Measurements from ENCODE around the gene ACTN3.
"Not testable (repeated sequence)": the region's sequence is repeated elsewhere in the genome, so short reads cannot be mapped to it uniquely, and the experiment has no call there.

ACTN3 gene

DNA sequence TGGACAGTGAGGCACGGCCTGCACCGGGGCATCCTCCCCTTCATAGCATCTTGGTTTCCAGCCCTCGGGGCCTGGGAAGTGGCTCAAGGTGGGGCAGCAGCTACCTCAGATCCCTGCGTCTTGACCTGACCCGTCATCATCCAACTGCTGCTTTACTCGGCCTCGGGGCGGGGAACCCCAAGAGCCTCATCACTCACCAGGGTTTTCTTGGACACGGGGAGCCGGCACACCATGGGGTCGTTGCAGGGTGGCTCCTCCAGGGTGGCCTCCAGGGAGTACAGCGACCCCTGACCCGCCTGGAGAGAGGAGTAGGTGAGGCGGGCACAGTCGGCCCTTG, 21.1 kb downstream of the ACTN3 start:
- DNase-seq: no peak

DNA sequence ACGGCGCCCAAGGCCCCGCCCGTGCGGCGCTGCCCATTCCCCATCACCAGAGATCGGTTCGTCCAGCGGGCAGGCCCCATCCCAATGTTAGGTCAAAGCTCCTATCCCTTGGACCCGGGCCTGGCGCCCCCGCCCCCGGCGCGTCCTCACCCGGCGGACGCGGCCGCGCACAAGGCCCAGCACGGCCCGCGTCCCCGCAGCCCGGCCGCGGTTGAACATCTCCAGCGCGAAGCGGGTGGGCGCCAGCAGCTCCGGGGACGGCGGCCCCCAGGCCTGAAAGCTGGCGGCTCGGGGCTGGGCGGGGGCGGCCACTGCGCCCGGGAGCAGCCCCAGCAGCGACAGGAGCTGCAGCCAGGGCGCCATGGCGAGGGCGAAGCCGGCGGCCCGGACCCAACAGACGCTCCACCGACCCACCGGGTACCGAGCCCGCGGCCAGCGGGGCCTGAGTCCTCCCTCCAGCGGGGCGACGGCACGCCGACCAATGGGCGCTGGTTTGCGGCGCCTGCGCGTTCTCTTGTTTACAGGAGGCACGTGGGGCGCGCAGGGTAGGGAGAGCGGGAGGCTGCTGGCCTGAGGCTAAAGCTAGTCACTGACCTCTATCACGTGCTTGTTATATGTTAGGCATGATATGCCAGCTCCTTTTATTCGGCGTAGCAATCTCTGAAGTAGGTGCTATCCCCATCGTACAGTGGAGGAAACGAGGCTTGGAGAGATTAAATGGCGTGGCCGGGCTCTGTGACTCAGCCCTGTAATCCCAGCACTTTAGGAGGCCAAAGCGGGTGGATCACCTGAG, 21.6 kb downstream of the ACTN3 start, which contains the start of gene CTSF:
Gene CTSF, minus strand, starts transcription at position 483 of the 793 bp plus-strand sequence. Its CDS starts 120 bp downstream, at position 363.
- DNase-seq: peak; percentile 58

DNA sequence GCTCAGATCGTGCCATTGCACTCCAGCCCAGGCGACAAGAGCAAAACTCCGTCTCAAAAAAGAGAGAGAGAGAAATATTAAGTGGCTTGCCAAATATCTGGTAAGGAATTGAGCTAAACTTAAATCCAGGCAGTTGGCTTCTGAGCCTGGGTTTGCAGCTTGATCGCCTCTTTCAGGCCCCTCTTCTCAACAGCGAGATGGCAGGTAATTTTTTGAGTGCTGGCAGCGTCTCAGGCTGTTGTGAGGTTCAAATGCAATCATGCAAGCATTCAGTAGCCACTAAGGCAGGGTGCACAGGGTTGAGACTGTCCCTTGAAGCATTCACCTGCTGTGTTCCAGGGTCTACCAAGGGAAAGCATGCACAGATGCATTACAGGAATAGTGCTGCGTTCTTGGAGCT, 22.4 kb downstream of the ACTN3 start:
- DNase-seq: no peak

DNA sequence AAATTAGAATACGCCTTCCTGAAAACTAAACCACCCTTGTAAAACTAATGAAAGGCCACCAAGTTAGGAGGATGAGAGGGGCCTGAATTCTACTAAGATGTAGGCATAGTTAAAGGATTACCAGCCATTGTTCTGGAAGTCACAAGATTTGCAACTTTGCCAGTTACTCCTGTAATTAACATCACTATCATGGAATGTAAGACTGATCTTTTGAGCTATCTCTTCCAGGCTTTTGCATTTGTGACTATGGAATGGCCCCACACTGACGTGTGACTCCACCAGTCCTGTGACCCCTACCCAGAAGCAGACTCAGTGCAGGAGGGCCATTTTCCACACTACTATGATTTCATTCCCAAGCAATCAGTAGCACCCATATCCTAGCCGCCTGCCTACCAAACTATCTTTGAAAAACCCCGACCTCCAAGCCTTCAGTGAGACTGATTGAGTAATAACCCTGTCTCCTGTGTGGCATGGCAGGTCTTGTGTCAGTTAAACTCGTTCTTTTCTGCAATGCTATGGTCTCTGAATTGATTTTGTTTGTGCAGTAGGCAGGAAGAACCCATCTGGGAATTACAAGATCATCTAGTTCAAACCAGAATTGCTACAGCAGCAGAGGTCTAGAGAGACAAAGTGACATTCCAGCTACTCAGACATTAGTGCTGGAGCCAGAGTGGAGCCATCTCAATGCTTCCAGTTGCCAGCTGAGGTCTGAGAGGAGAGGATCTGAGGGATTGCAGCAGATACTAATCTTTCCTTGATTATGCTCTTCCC, 23.6 kb downstream of the ACTN3 start:
- no peak for DNase-seq

DNA sequence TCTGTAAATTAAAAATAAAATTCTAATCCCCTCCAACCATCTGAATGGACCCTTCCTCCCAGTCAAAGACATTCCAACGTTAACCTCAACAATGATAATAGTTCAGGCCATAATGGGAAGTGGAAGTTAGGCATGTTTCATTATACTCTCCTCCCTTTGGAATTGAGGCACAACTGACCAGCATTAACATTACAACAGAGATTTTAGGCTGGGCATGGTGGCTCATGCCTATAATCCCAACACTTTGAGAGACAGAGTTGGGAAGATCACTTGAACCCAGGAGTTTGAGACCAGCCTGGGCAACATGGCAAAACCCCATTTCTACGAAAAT, 24.1 kb downstream of the ACTN3 start:
- DNase-seq: no peak

DNA sequence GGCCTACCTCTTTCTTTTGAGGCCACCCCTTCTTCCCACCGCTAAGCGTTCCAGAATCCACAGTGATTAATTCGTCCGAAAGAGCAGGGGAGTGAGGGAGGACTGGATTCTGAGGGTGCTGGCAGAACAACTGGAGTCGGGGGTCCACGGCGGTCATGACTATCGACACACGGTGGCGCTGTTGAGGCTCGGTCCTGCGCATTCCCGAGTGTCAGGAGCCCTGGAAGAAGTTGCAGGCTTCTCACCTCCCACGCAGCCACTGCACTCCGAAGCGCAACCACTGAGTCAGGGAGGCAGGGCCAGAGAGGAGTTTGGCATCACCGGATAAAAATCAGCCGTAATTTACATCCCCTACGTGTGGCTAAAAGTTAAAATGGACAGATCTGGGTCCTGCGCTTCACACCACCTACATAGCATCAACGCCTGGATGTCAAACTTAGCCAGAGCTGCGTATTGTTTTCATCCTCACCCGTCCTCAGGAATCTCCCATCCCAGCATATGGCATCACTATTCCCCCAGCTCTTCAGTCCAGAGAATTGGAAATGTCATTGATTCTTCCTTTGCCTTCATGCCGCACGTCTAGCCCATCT, 32.4 kb downstream of the ACTN3 start:
- DNase-seq: peak; percentile 59

DNA sequence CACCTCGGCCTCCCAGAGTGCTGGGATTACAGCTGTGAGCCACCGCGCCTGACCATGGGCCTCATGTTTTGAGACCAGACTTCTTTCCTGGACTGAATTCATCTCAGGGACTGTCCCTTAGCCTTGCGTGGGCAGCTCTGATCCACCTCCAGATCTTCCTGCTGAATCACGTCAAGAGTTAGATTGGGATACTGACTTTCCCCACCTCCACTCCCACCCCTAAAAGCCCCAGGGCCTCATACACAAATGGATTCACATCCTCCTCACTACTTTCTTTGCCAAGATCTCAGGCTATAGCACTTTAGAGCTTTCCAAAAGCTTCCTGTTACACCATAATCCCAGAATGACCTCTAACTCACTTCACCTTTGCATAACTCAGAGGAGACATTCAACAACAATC, 34.1 kb downstream of the ACTN3 start:
- DNase-seq: no peak

DNA sequence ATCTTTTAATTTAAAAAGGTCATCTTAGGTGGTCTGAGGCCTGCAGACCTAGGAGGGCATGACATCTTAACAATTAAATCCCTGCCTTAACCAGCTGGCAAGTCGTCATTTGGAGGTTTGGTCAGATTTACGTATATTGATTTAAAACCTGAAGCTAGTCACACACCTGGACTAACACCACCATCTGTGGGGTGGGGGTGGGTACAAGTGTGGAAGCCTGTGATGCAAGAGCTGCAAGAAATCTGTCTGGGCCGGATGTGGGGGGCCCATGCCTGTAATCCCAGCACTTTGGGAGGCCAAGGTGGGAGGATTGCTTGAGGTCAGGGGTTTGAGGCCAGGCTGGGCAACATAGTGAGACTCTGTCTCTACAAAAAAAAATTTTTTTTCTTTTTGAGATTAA, 34.6 kb downstream of the ACTN3 start:
- DNase-seq: no peak

DNA sequence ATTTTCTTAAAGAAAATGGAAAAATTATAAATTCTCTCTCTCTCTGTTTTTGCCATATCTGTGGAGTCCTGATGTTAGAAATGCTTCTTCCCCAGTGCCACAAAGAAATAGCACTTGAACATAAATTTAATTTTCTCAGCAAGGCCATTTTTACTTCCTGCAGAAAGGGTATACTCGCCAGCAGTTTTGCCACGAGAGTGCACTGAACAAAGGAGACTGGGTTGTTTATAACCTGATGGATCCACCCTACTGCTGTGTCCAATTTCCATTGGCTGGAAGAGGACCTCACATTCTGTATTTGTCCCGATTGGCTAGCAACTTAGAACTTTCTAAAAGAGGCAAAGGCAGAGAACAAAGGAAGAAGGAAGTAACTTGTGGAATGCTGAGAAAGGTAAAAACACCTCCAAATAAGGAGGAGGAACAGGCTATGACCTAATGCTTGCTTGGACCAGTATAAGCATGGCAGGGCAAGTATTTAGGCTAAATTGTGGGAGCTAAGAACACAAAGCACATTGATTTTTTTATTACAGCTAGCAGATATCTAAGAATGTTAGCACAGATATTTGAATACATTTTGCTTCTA, 36.0 kb downstream of the ACTN3 start:
- DNase-seq: not testable (repeated sequence)

DNA sequence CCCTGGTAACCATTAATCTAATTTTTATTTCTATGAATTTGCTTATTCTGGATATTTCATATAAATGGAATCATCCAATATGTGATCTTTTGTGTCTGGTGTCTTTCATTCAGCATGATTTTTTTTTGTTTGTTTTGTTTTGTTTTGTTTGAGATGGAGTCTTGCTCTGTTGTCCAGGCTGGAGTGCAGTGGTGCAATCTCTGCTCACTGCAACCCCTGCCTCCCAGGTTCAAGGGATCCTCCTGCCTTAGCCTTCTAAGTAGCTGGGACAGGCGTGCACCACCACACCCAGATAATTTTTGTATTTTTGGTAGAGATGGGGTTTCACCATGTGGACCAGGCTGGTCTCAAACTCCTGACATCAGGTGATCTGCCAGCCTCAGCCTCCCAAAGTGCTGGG, 38.7 kb downstream of the ACTN3 start:
- DNase-seq: not testable (repeated sequence)

DNA sequence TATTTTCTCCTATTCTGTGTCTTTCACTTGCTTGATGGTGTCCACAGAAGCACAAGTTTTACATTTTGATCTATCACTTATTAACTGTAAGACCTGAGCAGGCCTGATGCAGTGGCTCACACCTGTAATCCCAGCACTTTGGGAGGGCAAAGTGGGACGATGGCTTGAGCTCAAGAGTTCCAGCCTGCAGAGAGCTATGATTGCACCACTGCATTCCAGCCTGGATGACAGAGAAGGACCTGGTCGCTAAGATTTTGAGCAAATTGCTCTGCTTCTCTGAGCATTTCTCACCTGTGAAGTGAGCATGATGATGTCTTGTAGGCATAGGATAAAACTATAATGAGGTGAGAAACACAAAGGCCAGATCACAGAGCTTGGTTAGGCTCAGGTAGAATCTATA, 39.4 kb downstream of the ACTN3 start:
- DNase-seq: no peak

DNA sequence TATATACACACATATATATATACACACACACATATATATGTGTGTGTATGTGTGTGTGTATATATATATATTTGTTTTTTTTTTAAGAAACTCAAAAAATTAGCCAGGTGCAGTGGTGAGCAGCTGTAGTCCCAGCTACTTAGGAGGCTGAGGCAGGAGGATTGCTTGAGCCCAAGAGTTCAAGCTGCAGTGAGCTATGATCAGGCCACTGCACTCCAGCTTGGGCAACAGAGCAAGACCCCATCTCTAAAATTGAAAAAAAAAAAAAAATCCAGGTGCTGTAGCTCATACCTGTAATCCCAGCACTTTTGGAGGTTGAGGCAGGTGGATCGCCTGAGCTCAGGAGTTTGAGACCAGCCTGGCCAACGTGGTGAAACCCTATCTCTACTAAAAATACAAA, 42.6 kb downstream of the ACTN3 start:
- not testable (repeated sequence) for DNase-seq

DNA sequence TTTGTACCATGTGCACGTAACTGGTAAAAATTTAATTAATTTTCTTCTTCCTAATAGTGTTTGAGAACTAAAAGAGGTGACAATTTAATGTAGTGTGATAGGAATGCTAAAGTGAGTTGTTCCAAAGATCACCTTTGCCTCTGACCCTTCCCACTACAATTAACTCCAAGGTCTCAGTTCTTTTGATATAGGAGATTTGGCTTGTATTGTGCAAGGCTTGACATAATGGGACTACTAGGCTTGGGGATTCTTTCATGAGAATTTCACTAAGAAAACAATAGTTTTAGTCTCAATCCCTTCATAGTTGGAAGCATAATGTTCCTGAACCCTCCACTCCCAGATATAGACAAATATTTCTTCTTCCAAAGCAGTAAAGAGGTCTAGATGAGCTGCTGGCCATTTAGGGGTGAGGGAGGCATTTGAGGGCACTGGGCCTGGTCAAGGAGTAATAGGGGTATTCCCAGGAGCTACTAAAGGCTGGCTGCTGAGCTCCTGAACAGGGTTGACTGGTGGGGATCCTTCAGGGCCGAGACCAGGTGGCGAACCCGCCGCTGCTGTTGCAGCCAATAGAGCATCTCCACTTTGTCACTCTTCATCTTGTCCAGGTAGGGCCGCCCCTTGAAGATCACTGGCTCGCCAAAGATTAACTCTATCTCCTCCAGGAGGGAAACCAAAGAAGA, 43.4 kb downstream of the ACTN3 start:
- DNase-seq: no peak

DNA sequence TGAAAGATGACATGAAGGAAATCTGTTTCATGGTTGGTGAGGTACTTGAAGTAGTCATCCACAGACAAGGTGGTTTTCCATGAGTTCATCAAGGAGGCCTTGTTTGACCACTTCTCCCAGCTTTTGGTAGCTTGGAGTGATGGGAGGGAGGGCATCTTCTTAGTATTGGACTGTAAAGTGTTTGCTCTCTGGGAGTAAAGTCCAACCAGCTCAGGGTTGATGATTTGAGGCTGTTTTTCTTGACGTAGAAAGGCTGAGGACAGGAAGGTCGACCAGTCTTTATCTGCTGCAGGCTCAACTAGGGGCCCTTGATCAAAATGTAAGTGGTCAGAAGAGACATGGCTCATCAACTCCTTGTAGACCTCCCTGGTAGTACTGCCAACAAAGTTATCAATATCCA, 44.5 kb downstream of the ACTN3 start:
- DNase-seq: no peak

DNA sequence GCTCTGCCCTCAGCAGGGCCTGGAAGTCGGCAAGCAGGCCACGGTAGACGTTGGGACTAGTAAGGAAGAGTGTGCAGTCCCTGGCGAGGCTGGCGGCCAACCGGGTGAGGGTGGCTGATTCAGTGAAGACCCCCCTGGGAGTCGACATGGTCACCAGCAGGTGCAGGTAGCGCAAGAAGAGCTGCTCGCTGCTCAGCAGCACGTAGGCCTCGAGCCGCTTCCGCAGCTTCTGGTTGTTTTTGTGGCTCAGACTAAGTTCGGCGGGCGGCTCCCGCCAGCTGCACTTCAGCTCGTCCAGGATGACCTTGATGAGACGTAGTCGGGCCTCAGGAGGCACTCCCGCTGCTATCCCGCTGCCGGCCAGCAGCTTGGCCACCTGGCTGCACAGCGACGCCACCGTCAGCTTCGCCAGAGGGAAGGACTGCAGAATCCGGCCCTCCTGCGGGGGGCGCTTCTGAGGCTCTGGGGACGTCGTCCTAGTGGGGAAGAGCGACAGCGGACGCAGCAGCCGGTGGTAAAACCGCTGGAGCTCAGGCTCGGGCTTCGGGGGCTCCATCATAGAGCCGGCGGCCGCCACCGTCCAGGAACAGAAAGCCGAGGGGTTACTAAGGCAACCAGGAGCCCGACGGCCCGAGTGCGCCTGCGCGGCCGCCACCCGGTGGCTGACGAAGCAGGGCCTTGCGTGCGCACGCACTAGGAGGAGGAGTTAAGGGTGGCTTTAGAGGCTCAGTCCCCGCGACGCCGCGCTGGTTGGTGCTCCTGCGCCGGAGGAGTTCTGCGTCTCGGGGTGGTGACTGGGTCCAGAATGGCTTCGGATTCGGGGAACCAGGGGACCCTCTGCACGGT, 46.0 kb downstream of the ACTN3 start, which contains the start of the genes CCDC87 and CCS:
Gene CCDC87, minus strand, starts transcription at position 607 of the 846 bp plus-strand sequence. Its CDS starts 48 bp downstream, at position 559.
Gene CCS, plus strand, starts transcription at position 729 of the 846 bp plus-strand sequence. Its CDS starts 77 bp downstream, at position 806.
- DNase-seq: peak; percentile 95

DNA sequence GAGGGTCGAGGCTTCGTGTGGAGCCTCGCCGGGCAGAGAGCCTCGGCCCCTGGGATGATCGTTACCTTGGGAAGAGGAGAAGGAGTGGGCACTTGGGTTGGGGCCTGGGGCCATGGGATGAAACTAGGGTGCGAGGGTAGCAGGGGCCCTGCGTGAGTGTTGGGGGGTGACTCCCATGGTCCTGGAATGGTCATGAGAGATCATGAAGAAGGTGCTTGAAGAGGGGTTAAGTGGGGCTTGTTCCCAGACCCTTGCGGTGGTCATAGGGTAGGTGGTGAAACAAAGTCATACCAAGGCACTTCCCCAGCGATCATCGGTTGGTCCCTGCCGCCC, 46.6 kb downstream of the ACTN3 start:
- DNase-seq: no peak

DNA sequence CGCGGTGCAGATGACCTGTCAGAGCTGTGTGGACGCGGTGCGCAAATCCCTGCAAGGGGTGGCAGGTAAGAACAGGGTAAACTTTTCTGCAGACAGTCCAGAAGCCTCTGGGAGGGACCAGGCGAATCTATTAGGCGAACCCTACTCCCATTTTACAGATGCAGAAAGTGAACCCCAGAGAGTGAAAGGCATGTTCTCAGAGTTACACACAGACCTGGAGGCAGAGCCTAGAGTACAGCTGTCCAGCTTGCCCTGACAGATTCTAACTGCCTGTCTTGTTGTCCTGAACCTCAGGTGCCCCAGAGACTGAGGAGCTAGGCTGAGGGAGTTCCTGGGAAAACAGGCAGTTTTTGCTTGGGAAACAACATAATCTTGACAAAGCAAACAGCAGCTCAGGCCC, 46.9 kb downstream of the ACTN3 start:
- DNase-seq: no peak

DNA sequence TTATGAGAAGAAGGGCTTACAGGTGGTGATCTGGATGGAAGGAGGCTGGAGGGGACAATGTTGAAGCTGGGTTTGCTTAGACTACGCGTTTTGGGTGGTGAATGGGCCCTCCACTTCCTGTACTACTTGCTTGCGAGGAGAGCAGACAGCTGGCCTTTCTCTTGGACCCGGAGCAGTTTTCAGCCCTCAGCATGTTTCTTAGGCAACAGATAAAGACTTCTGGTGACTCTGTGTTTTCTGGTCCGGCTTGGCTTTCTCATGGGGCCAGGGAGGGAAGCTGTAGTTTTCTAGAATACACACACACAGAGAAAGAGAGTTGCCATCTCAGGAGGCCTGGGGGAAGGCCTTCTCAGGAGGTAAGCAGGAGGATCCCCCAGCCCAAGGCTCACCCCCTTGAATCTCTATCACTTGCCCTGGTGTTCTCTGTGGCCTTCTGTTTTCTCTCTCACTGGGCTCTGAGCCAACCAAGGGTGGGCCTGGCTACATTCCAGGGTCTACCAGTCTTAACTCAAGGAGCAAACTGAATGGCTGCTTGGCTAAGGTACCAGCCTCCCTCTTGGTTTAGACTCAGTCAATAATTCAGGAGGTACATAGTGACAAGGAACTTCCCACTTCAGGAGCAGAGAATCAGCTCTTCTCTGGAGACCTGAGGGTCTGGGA, 48.7 kb downstream of the ACTN3 start:
- no peak for DNase-seq

DNA sequence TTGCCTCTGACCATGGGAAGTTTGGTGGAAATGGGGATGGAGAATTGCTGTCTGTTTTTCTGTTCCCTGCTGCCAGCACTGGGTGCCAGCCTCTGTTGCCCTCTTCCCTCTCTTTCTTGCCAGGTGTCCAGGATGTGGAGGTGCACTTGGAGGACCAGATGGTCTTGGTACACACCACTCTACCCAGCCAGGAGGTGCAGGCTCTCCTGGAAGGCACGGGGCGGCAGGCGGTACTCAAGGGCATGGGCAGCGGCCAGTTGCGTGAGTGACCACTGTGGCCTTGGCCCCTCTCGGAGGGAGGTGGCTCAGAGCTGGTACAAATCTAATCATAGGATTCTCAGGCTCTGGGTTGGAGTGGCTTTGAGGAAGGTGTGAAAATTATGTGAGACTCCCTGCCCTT, 52.3 kb downstream of the ACTN3 start:
- DNase-seq: no peak

DNA sequence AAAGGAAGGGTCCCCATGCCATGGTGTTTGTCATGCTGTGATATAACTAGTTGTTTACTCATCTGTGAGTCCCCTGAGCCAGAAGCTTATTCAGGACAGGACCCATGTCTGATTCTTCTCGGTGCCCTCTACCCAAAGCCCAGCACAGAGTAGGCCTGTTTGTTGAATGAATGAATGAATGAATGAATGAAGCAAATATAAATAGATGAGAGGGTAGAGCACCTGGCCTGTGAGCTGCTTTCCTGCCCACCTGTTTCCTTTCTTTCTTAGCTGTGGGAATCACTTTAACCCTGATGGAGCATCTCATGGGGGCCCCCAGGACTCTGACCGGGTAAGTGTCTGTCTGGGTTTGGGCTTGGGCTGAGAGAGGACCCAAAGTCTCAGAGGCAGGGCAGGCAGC, 53.5 kb downstream of the ACTN3 start:
- DNase-seq: no peak

DNA sequence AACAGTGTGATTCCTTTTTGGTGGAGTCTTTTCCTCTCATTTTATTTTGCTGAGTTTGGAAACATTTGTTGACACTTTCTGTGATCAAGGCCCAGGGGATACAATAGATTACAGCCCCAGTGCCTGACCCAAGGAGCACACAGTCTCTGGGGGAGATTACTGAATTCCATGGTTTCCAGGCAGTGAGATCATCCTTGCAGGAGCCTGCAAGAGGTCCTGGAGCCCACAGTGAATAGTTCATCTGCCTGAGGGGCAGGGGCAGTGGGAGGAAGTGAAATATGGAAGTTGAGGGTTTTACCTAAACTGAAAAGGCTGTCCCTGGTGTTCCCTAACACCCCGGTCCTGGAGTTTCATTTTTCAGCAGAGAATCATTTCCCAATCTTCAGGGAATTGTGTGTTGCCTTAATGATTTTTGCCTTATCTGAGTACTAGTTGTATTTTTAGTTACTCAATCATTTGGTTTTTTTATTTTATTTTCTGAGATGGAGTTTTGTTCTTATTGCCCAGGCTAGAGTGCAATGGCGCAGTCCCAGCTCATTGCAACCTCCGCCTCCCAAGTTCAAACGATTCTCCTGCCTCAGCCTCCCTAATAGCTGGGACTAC, 54.0 kb downstream of the ACTN3 start:
- no peak for DNase-seq

All from NCI-H146 (cell line).